K562 (cell line): Measurements from ENCODE around the gene BBX. TPM values are rescaled to one million over a fixed set of nuclear protein-coding genes. Genes with fewer than 3 reads are reported as not detected.

Experiments used
- ATAC-seq: fragments of 200-7000 bp; cut with Tn5 transposase; 3 replicates; pipeline ENCODE4 v1.9.1; 2020; ENCODE audit warnings: moderate library complexity
- BruUV-seq: library from RNA; stranded (reverse); fragments of 400-500 nt; replicated peaks from 2 replicates; lab custom pipeline; 2021; lab: Mats Ljungman, UMichigan
- CTCF ChIA-PET: fragments of 300-600 bp; formaldehyde crosslinking; extraction: SDS; loops from one replicate; lab custom pipeline; 2021; ENCODE audit warnings: low intra/inter-chr PET ratio; lab: Yijun Ruan, JAX
- POLR2A ChIA-PET: fragments of 300-600, 350-650 bp; sonication (Branson Sonifier 250); formaldehyde crosslinking; extraction: SDS; loops from one replicate; lab custom pipeline; 2021; ENCODE audit warnings: antibody characterized with exemption, inconsistent platforms; lab: Yijun Ruan, JAX
- DNase-seq, 4 experiments: peaks; one replicate each; pipeline versions ENCODE4 v3.0.0 to v3.0.0-alpha.2; 2011 to 2018; ENCODE audit warnings: low spot score in 3 of 4, mixed read lengths in 3 of 4; ENCODE audit errors: extremely low read depth in 1 of 4
- FAIRE-seq: peaks from 2 replicates; lab custom pipeline; 2011; peaks lifted over from hg19 to GRCh38; lab: Jason Lieb, UNC
- H2AFZ ChIP-seq: 2 replicates; pipeline ENCODE4 v1.6.0; 2011; ENCODE audit warnings: low read depth, low read length, control low read depth, inconsistent platforms
- H3K27ac ChIP-seq: fragments of 200-600 bp; 3 replicates; pipeline ENCODE4 v1.8.0; 2011; ENCODE audit warnings: low read depth, mild to moderate bottlenecking, control low read depth, inconsistent platforms, low read length, moderate library complexity, mixed read lengths; ENCODE audit errors: extremely low read depth
- H3K27me3 ChIP-seq, 2 experiments: fragments of 300-600 bp in 1 of 2; 2 replicates in 1 of 2; 3 replicates in 1 of 2; pipeline versions ENCODE4 v1.6.0 to v1.8.0; 2011; ENCODE audit warnings: inconsistent platforms in 2 of 2, low read length in 2 of 2, mild to moderate bottlenecking in 1 of 2, mixed read lengths in 1 of 2, moderate library complexity in 1 of 2; ENCODE audit not compliant: control insufficient read depth in 2 of 2, insufficient read depth in 2 of 2
- H3K36me3 ChIP-seq: fragments of 300-600 bp; 3 replicates; pipeline ENCODE4 v1.8.0; 2011; ENCODE audit warnings: mild to moderate bottlenecking, low read length, inconsistent platforms; ENCODE audit not compliant: control insufficient read depth, insufficient read depth
- H3K4me1 ChIP-seq, 2 experiments: fragments of 200-600 bp in 1 of 2; replicated peaks in 1 of 2; 2 replicates in 1 of 2; 3 replicates in 1 of 2; pipeline versions ENCODE4 v1.5.1 to v1.8.0; 2011; ENCODE audit warnings: inconsistent platforms in 2 of 2, low read length in 2 of 2, mild to moderate bottlenecking in 1 of 2, mixed read lengths in 1 of 2, moderate library complexity in 1 of 2; ENCODE audit not compliant: control insufficient read depth in 2 of 2, insufficient read depth in 2 of 2
- H3K4me2 ChIP-seq: 2 replicates; pipeline ENCODE4 v1.6.1; 2011; ENCODE audit warnings: low read length, control low read depth, inconsistent platforms, mixed read lengths; ENCODE audit not compliant: insufficient read depth
- H3K4me3 ChIP-seq: fragments of 200-600 bp; sonication (generic), shearing (Covaris generic); 2 replicates; pipeline ENCODE4 v1.5.1; 2016; ENCODE audit warnings: control low read depth, inconsistent platforms
- H3K79me2 ChIP-seq: fragments of 200-600 bp; 3 replicates; pipeline ENCODE4 v1.8.0; 2011; ENCODE audit warnings: low read length, inconsistent platforms; ENCODE audit not compliant: control insufficient read depth, insufficient read depth
- H3K9ac ChIP-seq, 2 experiments: 2 replicates each; pipeline versions ENCODE4 v1.6.0 to v1.6.1; 2011; ENCODE audit warnings: low read depth in 2 of 2, low read length in 2 of 2, control low read depth in 1 of 2, inconsistent platforms in 1 of 2, mild to moderate bottlenecking in 1 of 2, mixed read lengths in 1 of 2; ENCODE audit not compliant: insufficient read depth in 1 of 2
- H3K9me1 ChIP-seq: one replicate; pipeline ENCODE4 v1.6.0; 2011; ENCODE audit warnings: inconsistent platforms, mild to moderate bottlenecking, low read length, moderate library complexity; ENCODE audit not compliant: control insufficient read depth, insufficient read depth
- H3K9me3 ChIP-seq: replicated peaks from 2 replicates; pipeline ENCODE4 v1.5.1; 2011; ENCODE audit warnings: low read depth, low read length, inconsistent platforms; ENCODE audit not compliant: control insufficient read depth, insufficient read depth
- H4K20me1 ChIP-seq: replicated peaks from 2 replicates; pipeline ENCODE4 v1.6.1; 2011; ENCODE audit warnings: low read length, inconsistent platforms, mixed read lengths; ENCODE audit not compliant: control insufficient read depth, insufficient read depth
- CHD2 ChIP-seq: IDR thresholded peaks from 2 replicates; pipeline ENCODE4 v1.6.1; 2011; ENCODE audit warnings: low read depth, low read length
- CHD4 ChIP-seq: fragments of 200-600 bp; sonication (generic); IDR thresholded peaks from 3 replicates; pipeline ENCODE4 v1.6.1; 2012; ENCODE audit warnings: low read depth, mild to moderate bottlenecking, mixed read lengths, low read length, inconsistent platforms; ENCODE audit not compliant: insufficient read depth, insufficient replicate concordance, poor library complexity, severe bottlenecking
- ESRRA ChIP-seq: fragments of 450-650 bp; IDR thresholded peaks from 2 replicates; pipeline ENCODE4 v1.6.1; 2014; ENCODE audit warnings: low read depth, mild to moderate bottlenecking, moderate library complexity, borderline replicate concordance
- FOXA1 ChIP-seq: fragments of 450-650 bp; IDR thresholded peaks from 2 replicates; pipeline ENCODE4 v1.6.1; 2016; ENCODE audit warnings: mild to moderate bottlenecking, borderline replicate concordance
- GABPB1 ChIP-seq: sonication (generic); formaldehyde crosslinking; IDR thresholded peaks from 2 replicates; pipeline ENCODE4 v1.8.0; 2022; ENCODE audit warnings: mild to moderate bottlenecking, missing genetic modification reagents
- HDGF ChIP-seq: fragments of 450-650 bp; IDR thresholded peaks from 2 replicates; pipeline ENCODE4 v1.6.1; 2016
- POU5F1 ChIP-seq: fragments of 150-350 bp; IDR thresholded peaks from 2 replicates; pipeline ENCODE4 v1.6.1; 2014; ENCODE audit warnings: borderline replicate concordance, low read length, low read depth, mild to moderate bottlenecking; ENCODE audit not compliant: partially characterized antibody
- RCOR1 ChIP-seq, 2 experiments: IDR thresholded peaks; 2 replicates each; pipeline ENCODE4 v1.6.1; 2012; ENCODE audit warnings: low read depth in 2 of 2, low read length in 2 of 2, borderline replicate concordance in 1 of 2, improper control_type of control experiment in 1 of 2
- TRIM24 ChIP-seq, 2 experiments: fragments of 450-650 bp; IDR thresholded peaks; 2 replicates each; pipeline ENCODE4 v1.6.1; 2016
- ZNF12 ChIP-seq: sonication (generic); formaldehyde crosslinking; IDR thresholded peaks from 2 replicates; pipeline ENCODE4 v1.4.0; 2020; ENCODE audit warnings: mild to moderate bottlenecking, missing genetic modification reagents
- ZNF217 ChIP-seq: sonication (generic); formaldehyde crosslinking; IDR thresholded peaks from 2 replicates; pipeline ENCODE4 v1.8.0; 2022; ENCODE audit warnings: mild to moderate bottlenecking, missing genetic modification reagents
- ZZZ3 ChIP-seq: fragments of 450-650 bp; IDR thresholded peaks from 2 replicates; pipeline ENCODE4 v1.6.1; 2016; ENCODE audit warnings: antibody characterized with exemption, mild to moderate bottlenecking, moderate library complexity
- WGBS: fragments of 100-300 bp; shearing (Covaris generic); methylation state at CpG from one replicate; pipeline ENCODE4 v1.1.6; 2016; ENCODE audit warnings: low coverage, mixed read lengths; ENCODE audit not compliant: insufficient coverage; ENCODE audit errors: missing lambda C conversion rate; 5-methylcytosine and 5-hydroxymethylcytosine counted together
- in situ Hi-C: fragments of 300-500 bp; cut with MboI; formaldehyde crosslinking; loops from 4 replicates; pipeline ENCODE4 v1.15.0; 2018; ENCODE audit warnings: inconsistent platforms, mixed read lengths
- intact Hi-C: fragments of 100-400 bp; cut with micrococcal nuclease; formaldehyde crosslinking; loops from 2 replicates; pipeline ENCODE4 v1.14.2; 2022
- polyA plus RNA-seq, 8 experiments: library from polyadenylated mRNA; depleted of rRNA in 4 of 8; stranded (reverse) in 5 of 8; unstranded in 3 of 8; fragments of >200 nt; fragmentation: Nextera tagmentation in 2 of 8; fragmentation: Illumina TruSeq in 1 of 8; extraction: Ambion mirVana in 2 of 8; extraction: Trizol in 1 of 8; gene quantifications; 2 replicates each; pipeline versions ENCODE4 v1.2.1 to v1.2.3, GENCODE V29; 2011 to 2014; ENCODE audit warnings: inconsistent platforms in 1 of 8, missing spikeins in 1 of 8
- total RNA-seq, 7 experiments: library from RNA; depleted of rRNA in 6 of 7; stranded (reverse); fragments of >200 nt in 6 of 7; fragmentation: Illumina TruSeq in 2 of 7; extraction: Trizol in 2 of 7; gene quantifications; 2 replicates each; pipeline versions ENCODE4 v1.2.1 to v1.2.3, GENCODE V29; 2011 to 2021; ENCODE audit warnings: low replicate concordance in 1 of 7
- TF ChIP-seq, protein P1 (sequence below): fragments of 250-450 bp; sonication (Bioruptor Pico); IDR thresholded peaks from 2 replicates; pipeline ENCODE4 v1.5.0; 2021; ENCODE audit warnings: mild to moderate bottlenecking, moderate library complexity
- TF ChIP-seq, protein P2 (sequence below): fragments of 450-650 bp; formaldehyde crosslinking; IDR thresholded peaks from 2 replicates; pipeline ENCODE4 v1.4.0; 2022; ENCODE audit warnings: mild to moderate bottlenecking, moderate library complexity
- TF ChIP-seq, protein P3 (sequence below): fragments of 450-650 bp; IDR thresholded peaks from 2 replicates; pipeline ENCODE4 v1.6.1; 2017; ENCODE audit warnings: antibody characterized with exemption, mild to moderate bottlenecking

BBX gene
- total and polyA plus RNA-seq, 9 of the 15 experiments (the other 6 are each of a cell fraction or from before 2014, with no cell fraction given) = 4.9 to 19.5 (median 11.8) TPM

DNA sequence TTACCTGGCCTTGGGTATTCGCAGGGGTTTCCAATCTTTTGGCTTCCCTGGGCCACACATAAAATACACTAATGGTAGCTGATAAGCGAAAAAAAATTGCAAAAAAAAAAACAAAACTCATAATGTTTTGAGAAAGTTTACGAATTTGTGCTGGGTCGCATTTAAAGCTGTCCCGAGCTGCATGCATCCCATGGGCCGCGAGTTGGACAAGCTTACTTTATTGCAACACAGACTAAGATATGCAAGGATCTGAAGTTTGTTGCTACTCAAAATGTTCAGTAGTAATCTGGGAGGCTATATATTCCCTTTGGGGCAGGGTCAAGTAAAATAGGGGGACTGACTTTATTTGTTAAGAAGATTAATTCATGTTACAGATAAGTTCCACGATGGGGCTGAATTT, 320.2 kb downstream of the BBX start:
- DNase-seq (no peak), ATAC-seq (no peak), FAIRE-seq (no peak)
- in situ Hi-C loops (no loop called here), intact Hi-C loops (loop anchor here (10.0 kb wide), 1 partner anchor 268 kb away; no protein-coding TSS in a partner anchor)
- Histone ChIP-seq H3K27ac (no peak overlapping the region), H3K9me1 (no peaks in the 10 kb centered on the region), H2AFZ (no peak overlapping the region), H3K9ac (no peak overlapping the region), H3K36me3 (no peaks in the 10 kb centered on the region), H3K9me3 (no peaks in the 10 kb centered on the region), H3K4me1 (no peaks in the 10 kb centered on the region; a peak in 1 of 5 replicates), H3K4me3 (no peak overlapping the region), H3K4me2 (no peak overlapping the region), H4K20me1 (no peaks in the 10 kb centered on the region), H3K79me2 (no peaks in the 10 kb centered on the region), H3K27me3 (peaks cover 9 to 11% of the 10 kb centered on the region in 2 experiments)
- POLR2A ChIA-PET = interaction anchor here (0.7 kb wide), 2 partner anchors 66 to 426 kb away, joined by 3 read pairs; no protein-coding TSS in a partner anchor
- BruUV-seq = no TSS peak
- CTCF ChIA-PET = interaction anchor here (0.6 kb wide), 1 partner anchor 460 kb away, joined by 3 read pairs; no protein-coding TSS in a partner anchor
- 4% methylated on average over 8 of the region's 8 CpGs for WGBS
- TF ChIP-seq, protein P1, sequence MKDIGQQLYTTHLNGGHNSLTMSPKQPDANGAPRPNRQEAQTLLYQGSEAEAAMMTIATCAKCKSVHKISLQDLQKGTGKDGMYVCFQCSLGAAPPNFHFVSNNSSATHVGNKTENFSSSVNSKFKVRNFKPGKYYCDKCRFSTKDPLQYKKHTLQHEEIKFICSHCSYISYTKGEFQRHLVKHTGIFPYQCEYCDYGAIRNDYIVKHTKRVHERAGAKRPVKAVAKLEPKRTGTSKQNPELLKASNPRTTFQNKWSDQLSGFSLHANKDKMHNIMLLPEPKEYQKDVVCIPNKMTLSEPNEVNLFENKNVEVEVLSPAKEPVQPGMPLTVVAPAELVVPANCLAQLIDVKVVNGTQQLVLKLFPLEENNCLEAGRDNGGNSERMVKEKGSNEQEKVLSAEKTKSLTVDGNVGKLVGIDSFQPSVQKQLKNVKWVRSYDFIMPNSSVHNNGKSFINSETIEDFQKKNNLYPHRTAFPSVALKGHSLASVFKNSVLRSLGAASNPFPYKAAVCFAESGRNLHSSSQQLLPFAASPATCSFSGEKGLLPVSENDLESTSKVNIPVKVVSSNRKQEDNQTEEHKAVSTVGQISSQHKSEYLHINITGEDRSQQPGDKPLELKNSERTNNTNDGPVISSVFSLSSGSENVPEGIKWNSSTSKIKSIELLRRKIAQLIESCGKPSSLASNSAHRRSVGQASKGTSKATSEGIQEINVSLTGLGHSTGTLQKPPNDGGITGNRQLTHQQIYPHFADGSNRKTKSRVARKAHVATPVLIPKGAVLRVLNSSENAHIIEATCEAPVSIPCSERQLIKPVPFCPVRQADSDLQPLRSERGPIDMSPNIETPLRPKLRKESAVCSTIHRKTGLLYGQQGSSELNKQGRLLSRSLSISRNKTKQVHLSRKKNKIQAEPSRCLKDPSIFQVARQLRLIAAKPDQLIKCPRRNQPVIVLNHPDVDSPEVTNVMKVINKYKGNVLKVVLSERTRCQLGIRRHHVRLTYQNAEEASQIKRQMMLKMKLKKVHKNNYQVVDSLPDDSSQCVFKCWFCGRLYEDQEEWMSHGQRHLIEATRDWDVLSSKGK = no peak
- TF ChIP-seq HDGF (no peak), FOXA1 (no peak), ZZZ3 (no peak), GABPB1 (no peak), ZNF12 (CRISPR knock-in tag) (no peak), POU5F1 (no peak), TRIM24 (IDR thresholded peaks at IDR 0.05) (no peak), ESRRA (no peak), CHD4 (no peak), CHD2 (no peak), ZNF217 (CRISPR knock-in tag) (no peak), RCOR1 (IDR thresholded peaks at IDR 0.05; ENCODE audit: borderline replicate concordance in 1 of 2, low read depth in 2 of 2, low read length in 2 of 2) (no peak)
- TF ChIP-seq, protein P2, sequence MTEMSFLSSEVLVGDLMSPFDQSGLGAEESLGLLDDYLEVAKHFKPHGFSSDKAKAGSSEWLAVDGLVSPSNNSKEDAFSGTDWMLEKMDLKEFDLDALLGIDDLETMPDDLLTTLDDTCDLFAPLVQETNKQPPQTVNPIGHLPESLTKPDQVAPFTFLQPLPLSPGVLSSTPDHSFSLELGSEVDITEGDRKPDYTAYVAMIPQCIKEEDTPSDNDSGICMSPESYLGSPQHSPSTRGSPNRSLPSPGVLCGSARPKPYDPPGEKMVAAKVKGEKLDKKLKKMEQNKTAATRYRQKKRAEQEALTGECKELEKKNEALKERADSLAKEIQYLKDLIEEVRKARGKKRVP (CRISPR knock-in tag) = no peak
- TF ChIP-seq, protein P3, sequence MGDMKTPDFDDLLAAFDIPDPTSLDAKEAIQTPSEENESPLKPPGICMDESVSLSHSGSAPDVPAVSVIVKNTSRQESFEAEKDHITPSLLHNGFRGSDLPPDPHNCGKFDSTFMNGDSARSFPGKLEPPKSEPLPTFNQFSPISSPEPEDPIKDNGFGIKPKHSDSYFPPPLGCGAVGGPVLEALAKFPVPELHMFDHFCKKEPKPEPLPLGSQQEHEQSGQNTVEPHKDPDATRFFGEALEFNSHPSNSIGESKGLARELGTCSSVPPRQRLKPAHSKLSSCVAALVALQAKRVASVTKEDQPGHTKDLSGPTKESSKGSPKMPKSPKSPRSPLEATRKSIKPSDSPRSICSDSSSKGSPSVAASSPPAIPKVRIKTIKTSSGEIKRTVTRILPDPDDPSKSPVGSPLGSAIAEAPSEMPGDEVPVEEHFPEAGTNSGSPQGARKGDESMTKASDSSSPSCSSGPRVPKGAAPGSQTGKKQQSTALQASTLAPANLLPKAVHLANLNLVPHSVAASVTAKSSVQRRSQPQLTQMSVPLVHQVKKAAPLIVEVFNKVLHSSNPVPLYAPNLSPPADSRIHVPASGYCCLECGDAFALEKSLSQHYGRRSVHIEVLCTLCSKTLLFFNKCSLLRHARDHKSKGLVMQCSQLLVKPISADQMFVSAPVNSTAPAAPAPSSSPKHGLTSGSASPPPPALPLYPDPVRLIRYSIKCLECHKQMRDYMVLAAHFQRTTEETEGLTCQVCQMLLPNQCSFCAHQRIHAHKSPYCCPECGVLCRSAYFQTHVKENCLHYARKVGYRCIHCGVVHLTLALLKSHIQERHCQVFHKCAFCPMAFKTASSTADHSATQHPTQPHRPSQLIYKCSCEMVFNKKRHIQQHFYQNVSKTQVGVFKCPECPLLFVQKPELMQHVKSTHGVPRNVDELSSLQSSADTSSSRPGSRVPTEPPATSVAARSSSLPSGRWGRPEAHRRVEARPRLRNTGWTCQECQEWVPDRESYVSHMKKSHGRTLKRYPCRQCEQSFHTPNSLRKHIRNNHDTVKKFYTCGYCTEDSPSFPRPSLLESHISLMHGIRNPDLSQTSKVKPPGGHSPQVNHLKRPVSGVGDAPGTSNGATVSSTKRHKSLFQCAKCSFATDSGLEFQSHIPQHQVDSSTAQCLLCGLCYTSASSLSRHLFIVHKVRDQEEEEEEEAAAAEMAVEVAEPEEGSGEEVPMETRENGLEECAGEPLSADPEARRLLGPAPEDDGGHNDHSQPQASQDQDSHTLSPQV = no peak
